GM12874 (cell line): Measurements from ENCODE around the gene ABCB11.

Experiments
- TF ChIP-seq, protein P1 (sequence below): IDR thresholded peaks from 2 replicates; pipeline ENCODE4 v1.5.1; 2011; ENCODE audit warnings: low read depth, mild to moderate bottlenecking, control low read depth, low read length, moderate library complexity; ENCODE audit not compliant: insufficient read depth

The ABCB11 gene

DNA sequence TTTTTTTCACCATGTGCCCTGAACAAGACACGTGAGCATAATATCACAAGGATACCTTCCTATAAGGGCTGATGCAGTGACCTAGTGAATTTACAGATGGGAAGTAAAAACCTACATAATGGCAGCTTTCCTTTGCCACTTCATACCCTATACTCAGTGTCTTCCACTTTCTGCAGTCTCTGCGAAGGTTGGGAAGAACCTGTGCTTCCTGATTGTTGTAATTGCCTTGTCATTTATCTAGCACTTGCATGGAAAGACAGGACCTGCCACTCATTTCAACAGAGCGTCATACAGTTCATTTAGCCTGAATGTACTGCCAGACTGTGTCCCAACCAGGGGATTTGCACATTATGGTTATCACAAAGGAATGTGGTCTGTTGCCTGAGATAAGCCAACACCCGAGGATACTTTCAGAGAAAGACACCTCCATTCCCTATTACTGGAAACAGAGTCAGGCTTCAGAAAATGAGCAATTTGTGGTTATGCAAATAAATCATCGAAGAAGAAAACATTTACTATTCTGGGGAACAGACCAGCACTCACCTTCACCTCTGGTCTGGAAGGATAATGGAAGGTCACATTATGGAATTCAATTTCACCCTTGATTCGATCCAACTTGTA lies 55.0 kb downstream of the ABCB11 start:
- TF ChIP-seq, protein P1, sequence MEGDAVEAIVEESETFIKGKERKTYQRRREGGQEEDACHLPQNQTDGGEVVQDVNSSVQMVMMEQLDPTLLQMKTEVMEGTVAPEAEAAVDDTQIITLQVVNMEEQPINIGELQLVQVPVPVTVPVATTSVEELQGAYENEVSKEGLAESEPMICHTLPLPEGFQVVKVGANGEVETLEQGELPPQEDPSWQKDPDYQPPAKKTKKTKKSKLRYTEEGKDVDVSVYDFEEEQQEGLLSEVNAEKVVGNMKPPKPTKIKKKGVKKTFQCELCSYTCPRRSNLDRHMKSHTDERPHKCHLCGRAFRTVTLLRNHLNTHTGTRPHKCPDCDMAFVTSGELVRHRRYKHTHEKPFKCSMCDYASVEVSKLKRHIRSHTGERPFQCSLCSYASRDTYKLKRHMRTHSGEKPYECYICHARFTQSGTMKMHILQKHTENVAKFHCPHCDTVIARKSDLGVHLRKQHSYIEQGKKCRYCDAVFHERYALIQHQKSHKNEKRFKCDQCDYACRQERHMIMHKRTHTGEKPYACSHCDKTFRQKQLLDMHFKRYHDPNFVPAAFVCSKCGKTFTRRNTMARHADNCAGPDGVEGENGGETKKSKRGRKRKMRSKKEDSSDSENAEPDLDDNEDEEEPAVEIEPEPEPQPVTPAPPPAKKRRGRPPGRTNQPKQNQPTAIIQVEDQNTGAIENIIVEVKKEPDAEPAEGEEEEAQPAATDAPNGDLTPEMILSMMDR = no peak

DNA sequence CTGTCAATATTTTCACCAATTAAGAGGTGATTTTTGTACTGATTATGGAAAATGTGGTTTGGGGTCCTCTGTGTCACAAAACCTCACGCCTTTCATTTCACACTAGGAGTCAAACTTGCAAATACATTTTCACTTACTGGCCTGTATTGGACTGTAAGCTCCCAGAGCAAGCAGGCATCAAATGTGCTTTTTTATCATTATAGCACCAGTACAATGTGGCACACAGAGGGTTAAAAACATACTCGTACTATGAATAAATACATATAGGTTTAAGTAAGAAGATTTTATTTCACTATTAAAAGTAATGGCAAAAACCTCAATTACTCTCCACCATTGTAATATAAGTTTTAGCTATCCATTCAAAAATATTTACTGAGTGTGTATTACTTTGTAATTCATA lies 56.7 kb downstream of the ABCB11 start:
- TF ChIP-seq, protein P1 = no peak

DNA sequence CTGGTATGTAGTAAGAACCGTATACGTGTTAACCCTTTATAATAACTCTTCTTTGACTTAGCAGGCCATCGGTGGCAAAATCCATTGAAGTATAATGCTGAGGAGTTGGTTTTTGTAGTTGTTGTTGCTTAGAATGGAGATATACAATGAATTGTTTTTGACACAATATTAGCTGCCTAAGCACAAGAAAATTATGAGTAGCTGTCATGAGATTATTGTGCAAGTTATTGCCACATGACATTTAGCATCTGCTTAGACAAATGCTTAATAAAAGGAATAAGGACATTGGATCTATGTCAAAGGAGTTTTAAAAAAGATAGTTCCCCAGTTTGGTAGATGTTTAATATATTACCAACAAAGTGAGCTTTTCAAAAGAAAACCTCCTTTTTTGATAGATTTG lies 59.9 kb downstream of the ABCB11 start:
- TF ChIP-seq, protein P1 = no peak

DNA sequence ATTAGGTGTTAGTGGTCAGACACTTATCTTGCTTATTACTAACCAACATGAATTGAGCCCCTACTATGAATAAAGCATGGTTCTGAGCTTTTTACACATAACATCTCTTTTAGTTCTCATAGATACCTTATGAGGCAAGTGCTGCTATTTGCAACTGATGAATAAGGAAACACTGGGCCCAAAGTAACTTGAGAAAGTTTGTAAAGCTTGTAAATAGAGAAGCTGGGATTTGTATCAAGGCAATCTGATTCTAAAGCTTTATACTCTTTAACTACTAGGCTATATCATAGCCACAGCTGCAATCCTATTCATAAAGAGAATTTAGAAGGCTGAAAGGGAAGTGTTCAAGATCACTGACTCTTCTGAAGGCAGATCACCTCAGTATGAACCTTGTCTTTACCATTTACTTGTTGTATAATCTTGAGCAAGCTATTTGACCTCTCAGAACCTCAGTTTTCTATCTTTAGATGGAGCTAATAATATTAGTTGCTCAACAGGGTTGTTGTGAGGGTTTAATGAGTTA lies 60.4 kb downstream of the ABCB11 start:
- TF ChIP-seq, protein P1 = no peak

DNA sequence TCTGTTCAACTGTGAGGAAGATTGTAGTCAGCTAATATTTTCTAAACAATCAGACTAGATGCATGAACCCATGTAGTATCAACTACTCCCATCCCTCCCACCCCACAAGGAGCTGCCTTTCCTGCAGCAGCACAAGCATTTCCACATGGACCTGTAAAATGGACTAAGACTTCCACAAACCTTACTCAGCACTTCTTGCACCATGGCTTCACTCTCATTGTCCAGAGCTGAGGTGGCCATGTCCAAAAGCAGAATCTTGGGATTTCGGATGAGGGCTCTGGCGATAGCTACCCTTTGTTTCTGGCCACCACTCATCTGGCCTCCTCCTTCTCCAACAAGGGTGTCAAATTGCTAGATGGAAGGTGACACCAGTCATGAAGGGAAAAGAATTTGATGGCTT lies 61.3 kb downstream of the ABCB11 start:
- TF ChIP-seq, protein P1 = no peak

DNA sequence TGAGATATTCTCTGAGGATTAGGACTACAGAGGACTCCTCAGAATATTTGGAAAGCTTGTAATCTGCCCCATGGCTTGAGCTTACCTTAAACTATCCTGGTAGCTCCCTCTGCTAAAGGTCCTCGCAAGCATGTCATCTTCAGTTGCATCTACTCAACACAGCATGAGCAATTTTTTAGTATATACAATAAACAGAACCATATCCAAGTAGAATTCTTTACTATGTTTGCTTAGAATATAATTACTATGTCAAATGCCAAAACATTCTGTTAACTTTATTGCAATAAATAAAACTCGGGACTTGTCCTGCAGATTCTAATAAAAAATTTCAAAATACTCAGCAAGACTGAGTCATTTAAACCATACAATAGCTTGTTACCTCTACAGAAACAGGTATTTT lies 62.8 kb downstream of the ABCB11 start:
- TF ChIP-seq, protein P1 = no peak

DNA sequence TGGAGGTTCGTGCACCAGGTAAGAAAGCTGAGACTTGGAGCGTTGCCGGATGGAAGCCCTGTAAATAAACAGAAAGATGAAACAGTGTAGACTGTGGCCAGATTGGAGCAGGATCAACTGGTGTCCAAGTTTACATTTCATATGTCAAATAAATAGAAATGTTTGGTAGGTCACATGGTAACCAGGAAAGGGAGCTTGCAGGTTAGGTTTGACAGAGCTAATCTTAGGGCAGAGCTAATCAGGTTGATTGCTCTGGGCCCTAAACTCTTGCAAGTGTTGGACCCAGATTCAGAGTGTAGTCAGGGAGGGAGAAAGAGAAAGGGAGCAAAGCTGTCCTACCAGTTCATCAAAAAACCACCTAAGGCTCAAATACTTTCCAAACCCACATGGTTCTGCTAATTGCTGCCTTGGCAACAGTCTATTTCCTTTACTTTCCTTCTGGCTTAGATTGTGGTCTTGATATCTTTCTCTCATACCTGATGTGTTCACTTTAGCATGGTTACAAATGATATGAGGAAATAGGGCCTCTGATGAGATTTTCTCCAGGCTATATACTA lies 66.8 kb downstream of the ABCB11 start:
- TF ChIP-seq, protein P1 = no peak
